ENCODE data around the gene MYOF.

Gene MYOF

GRCh38 chr10:93482145-93482834 is at the start of gene MYOF:
Gene MYOF, minus strand, starts transcription at chr10:93482334. Its CDS starts 140 bp downstream, at chr10:93482194.
- Histone ChIP-seq H3K27me3 (ENCODE audit: control insufficient read depth, insufficient read depth, low read length) (peaks cover 9% of the 10 kb centered on the region; the same call in 1 of the 2 replicates), H3K4me1 (ENCODE audit: control insufficient read depth, insufficient read depth, low read length) (peaks cover 13% of the 10 kb centered on the region), H3K9me3 (ENCODE audit: control insufficient read depth, insufficient read depth, low read depth, low read length) (no peaks in the 10 kb centered on the region), H3K36me3 (ENCODE audit: control insufficient read depth, insufficient read depth, low read length) (no peaks in the 10 kb centered on the region), H3K27ac (ENCODE audit: low read depth, low read length) (no peak within 1 kb of the TSS; the same call in 1 of the 2 replicates), H3K4me3 (ENCODE audit: low read depth, low read length) (peak within 1 kb of the TSS; percentile 77), H3K9ac (ENCODE audit: low read length) (peak within 1 kb of the TSS; percentile 62)

GRCh38 chr10:93518531-93518930 is 36.4 kb upstream of the MYOF start:
- Histone ChIP-seq H3K4me1 (ENCODE audit: control insufficient read depth, insufficient read depth, low read length) (no peaks in the 10 kb centered on the region), H3K27me3 (ENCODE audit: control insufficient read depth, insufficient read depth, low read length) (no peaks in the 10 kb centered on the region), H3K27ac (ENCODE audit: low read depth, low read length) (no peak overlapping the region), H3K36me3 (ENCODE audit: control insufficient read depth, insufficient read depth, low read length) (peaks cover 78% of the 10 kb centered on the region), H3K9me3 (ENCODE audit: control insufficient read depth, insufficient read depth, low read depth, low read length) (peaks cover 21% of the 10 kb centered on the region), H3K4me3 (ENCODE audit: low read depth, low read length) (no peak overlapping the region), H3K9ac (ENCODE audit: low read length) (no peak overlapping the region)

GRCh38 chr10:93516006-93516380 is 33.9 kb upstream of the MYOF start:
- Histone ChIP-seq H3K36me3 (ENCODE audit: control insufficient read depth, insufficient read depth, low read length) (peaks cover 75% of the 10 kb centered on the region), H3K4me1 (ENCODE audit: control insufficient read depth, insufficient read depth, low read length) (no peaks in the 10 kb centered on the region), H3K4me3 (ENCODE audit: low read depth, low read length) (no peak overlapping the region), H3K9ac (ENCODE audit: low read length) (no peak overlapping the region), H3K27ac (ENCODE audit: low read depth, low read length) (no peak overlapping the region), H3K27me3 (ENCODE audit: control insufficient read depth, insufficient read depth, low read length) (no peaks in the 10 kb centered on the region), H3K9me3 (ENCODE audit: control insufficient read depth, insufficient read depth, low read depth, low read length) (peaks cover 15% of the 10 kb centered on the region)

DNA sequence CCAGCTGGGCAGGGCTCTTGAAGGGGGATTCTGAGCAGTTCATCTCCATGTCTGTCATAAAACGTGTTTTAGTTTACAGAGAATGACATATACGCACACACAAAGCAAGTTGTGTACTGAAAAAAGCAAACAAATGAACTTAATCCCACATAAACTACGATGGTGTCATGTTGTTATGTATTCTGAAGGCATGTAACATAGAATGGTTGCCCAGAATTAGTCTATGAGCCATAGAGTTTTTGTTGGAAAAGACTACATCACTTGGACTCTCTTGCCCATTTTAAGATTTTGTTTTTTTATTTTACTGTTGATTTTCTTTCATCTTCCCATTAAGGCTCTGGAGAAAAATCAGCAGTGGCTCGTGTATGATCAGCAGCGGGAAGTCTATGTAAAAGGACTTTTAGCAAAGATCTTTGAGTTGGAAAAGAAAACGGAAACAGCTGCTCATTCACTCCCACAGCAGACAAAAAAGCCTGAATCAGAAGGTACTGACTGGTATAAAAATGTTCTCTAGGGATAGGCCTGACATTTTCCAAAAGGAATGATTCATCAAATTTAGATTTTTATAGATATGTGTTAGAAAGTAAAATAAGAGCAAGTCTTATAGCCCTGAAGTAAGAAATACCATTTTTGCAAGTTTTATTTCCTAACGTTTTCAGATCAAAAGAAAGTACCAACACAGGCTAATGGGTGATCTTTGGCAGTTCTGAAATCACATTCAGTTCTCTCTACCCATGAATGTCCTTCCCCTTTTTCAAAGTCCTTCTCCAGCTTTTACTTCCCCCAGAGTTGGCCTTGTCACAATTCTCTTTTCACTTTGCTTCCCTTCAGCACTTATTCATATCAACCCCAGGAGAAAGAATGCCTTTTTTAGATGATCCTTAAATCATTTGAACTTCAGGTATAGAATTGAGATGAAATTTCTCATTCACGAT is 33.2 kb upstream of the MYOF start:
- Histone ChIP-seq H3K9ac (ENCODE audit: low read length) (no peak overlapping the region), H3K36me3 (ENCODE audit: control insufficient read depth, insufficient read depth, low read length) (peaks cover 72% of the 10 kb centered on the region)

DNA sequence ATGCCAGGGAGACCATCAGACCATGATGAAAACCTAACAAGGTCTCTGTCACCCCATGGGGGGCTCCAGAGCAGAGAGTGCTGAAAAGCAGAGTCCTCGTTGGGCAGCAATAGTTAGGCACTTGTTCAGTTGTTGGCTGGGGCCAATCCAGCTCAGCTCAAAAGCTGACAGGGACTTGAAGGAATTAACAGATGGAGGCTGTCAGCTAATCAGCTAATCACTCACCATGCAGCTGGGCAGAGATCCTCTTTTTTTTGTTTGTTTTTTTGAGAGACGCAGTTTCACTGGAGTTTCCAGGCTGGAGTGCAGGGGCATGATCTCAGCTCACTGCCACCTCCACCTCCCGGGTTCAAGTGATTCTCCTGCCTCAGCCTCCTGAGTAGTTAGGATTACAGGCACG is 32.4 kb upstream of the MYOF start:
- H3K27me3 ChIP-seq (ENCODE audit: control insufficient read depth, insufficient read depth, low read length): no peaks in the 10 kb centered on the region
- H3K4me3 ChIP-seq (ENCODE audit: low read depth, low read length): no peak overlapping the region
- no peaks in the 10 kb centered on the region for H3K4me1 ChIP-seq (ENCODE audit: control insufficient read depth, insufficient read depth, low read length)
- no peak overlapping the region for H3K27ac ChIP-seq (ENCODE audit: low read depth, low read length)
- H3K9me3 ChIP-seq (ENCODE audit: control insufficient read depth, insufficient read depth, low read depth, low read length): peaks cover 7% of the 10 kb centered on the region
- H3K9ac ChIP-seq (ENCODE audit: low read length): no peak overlapping the region
- peaks cover 70% of the 10 kb centered on the region for H3K36me3 ChIP-seq (ENCODE audit: control insufficient read depth, insufficient read depth, low read length)

More for the DNA sequence above, 33.2 kb upstream of the MYOF start:
- no peaks in the 10 kb centered on the region for H3K4me1 ChIP-seq (ENCODE audit: control insufficient read depth, insufficient read depth, low read length)
- no peak overlapping the region for H3K27ac ChIP-seq (ENCODE audit: low read depth, low read length)
- peaks cover 13% of the 10 kb centered on the region for H3K9me3 ChIP-seq (ENCODE audit: control insufficient read depth, insufficient read depth, low read depth, low read length)
- H3K4me3 ChIP-seq (ENCODE audit: low read depth, low read length): no peak overlapping the region
- H3K27me3 ChIP-seq (ENCODE audit: control insufficient read depth, insufficient read depth, low read length): no peaks in the 10 kb centered on the region

- no peak overlapping the region for H3K27ac ChIP-seq (ENCODE audit: low read depth, low read length)
- no peaks in the 10 kb centered on the region for H3K4me1 ChIP-seq (ENCODE audit: control insufficient read depth, insufficient read depth, low read length)
- H3K4me3 ChIP-seq (ENCODE audit: low read depth, low read length): no peak overlapping the region
- H3K27me3 ChIP-seq (ENCODE audit: control insufficient read depth, insufficient read depth, low read length): no peaks in the 10 kb centered on the region
- H3K36me3 ChIP-seq (ENCODE audit: control insufficient read depth, insufficient read depth, low read length): peaks cover 67% of the 10 kb centered on the region
- no peak overlapping the region for H3K9ac ChIP-seq (ENCODE audit: low read length)
- no peaks in the 10 kb centered on the region for H3K9me3 ChIP-seq (ENCODE audit: control insufficient read depth, insufficient read depth, low read depth, low read length)
These were observed 31.0 kb upstream of the MYOF start for GRCh38 chr10:93513091-93513490.

DNA sequence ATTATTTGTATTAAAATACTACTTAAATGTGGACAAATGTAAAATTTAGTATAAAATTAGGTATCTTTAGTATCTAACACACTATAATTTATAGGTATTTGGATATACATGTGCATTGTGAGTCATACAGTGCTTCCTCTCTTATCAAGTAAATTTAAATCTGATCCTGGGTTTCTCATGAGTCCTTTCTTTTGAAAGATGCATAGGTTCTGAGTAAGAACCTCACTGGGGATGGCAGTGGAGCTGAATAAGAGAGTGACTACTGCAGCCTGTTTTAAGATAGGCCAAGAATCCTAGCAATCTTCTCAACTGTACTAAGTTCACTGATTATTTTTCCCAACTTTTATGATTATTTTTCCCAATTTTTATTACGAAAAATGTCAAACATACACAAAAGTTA is 30.4 kb upstream of the MYOF start:
- no peaks in the 10 kb centered on the region for H3K9me3 ChIP-seq (ENCODE audit: control insufficient read depth, insufficient read depth, low read depth, low read length)
- no peaks in the 10 kb centered on the region for H3K4me1 ChIP-seq (ENCODE audit: control insufficient read depth, insufficient read depth, low read length)
- H3K4me3 ChIP-seq (ENCODE audit: low read depth, low read length): no peak overlapping the region
- no peaks in the 10 kb centered on the region for H3K27me3 ChIP-seq (ENCODE audit: control insufficient read depth, insufficient read depth, low read length)
- no peak overlapping the region for H3K9ac ChIP-seq (ENCODE audit: low read length)
- H3K36me3 ChIP-seq (ENCODE audit: control insufficient read depth, insufficient read depth, low read length): peaks cover 66% of the 10 kb centered on the region
- H3K27ac ChIP-seq (ENCODE audit: low read depth, low read length): no peak overlapping the region

- no peaks in the 10 kb centered on the region for H3K4me1 ChIP-seq (ENCODE audit: control insufficient read depth, insufficient read depth, low read length)
- no peak overlapping the region for H3K27ac ChIP-seq (ENCODE audit: low read depth, low read length)
- H3K27me3 ChIP-seq (ENCODE audit: control insufficient read depth, insufficient read depth, low read length): no peaks in the 10 kb centered on the region
- no peak overlapping the region for H3K4me3 ChIP-seq (ENCODE audit: low read depth, low read length)
- peaks cover 56% of the 10 kb centered on the region for H3K36me3 ChIP-seq (ENCODE audit: control insufficient read depth, insufficient read depth, low read length)
- H3K9ac ChIP-seq (ENCODE audit: low read length): no peak overlapping the region
- no peaks in the 10 kb centered on the region for H3K9me3 ChIP-seq (ENCODE audit: control insufficient read depth, insufficient read depth, low read depth, low read length)
These were observed 27.7 kb upstream of the MYOF start for GRCh38 chr10:93509816-93510215.

- H3K9me3 ChIP-seq (ENCODE audit: control insufficient read depth, insufficient read depth, low read depth, low read length): no peaks in the 10 kb centered on the region
- H3K27me3 ChIP-seq (ENCODE audit: control insufficient read depth, insufficient read depth, low read length): no peaks in the 10 kb centered on the region
- H3K4me1 ChIP-seq (ENCODE audit: control insufficient read depth, insufficient read depth, low read length): no peaks in the 10 kb centered on the region
- H3K36me3 ChIP-seq (ENCODE audit: control insufficient read depth, insufficient read depth, low read length): peaks cover 70% of the 10 kb centered on the region
- H3K27ac ChIP-seq (ENCODE audit: low read depth, low read length): no peak overlapping the region
- no peak overlapping the region for H3K4me3 ChIP-seq (ENCODE audit: low read depth, low read length)
- no peak overlapping the region for H3K9ac ChIP-seq (ENCODE audit: low read length)
These were observed 22.9 kb upstream of the MYOF start for GRCh38 chr10:93505075-93505474.

DNA sequence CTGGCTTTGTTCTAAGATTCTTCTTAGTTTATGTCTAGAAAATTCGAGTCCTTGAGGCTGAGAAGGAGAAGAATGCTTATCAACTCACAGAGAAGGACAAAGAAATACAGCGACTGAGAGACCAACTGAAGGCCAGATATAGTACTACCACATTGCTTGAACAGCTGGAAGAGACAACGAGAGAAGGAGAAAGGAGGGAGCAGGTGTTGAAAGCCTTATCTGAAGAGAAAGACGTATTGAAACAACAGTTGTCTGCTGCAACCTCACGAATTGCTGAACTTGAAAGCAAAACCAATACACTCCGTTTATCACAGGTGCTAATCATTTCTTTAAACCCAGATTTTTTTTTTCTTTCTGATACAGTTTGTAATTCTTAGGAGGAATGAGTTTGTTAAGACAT is 20.9 kb upstream of the MYOF start:
- Histone ChIP-seq H3K27me3 (ENCODE audit: control insufficient read depth, insufficient read depth, low read length) (no peaks in the 10 kb centered on the region), H3K36me3 (ENCODE audit: control insufficient read depth, insufficient read depth, low read length) (peaks cover 56% of the 10 kb centered on the region), H3K4me1 (ENCODE audit: control insufficient read depth, insufficient read depth, low read length) (peaks cover 5% of the 10 kb centered on the region; the same call in 1 of the 2 replicates), H3K9ac (ENCODE audit: low read length) (no peak overlapping the region), H3K27ac (ENCODE audit: low read depth, low read length) (no peak overlapping the region), H3K4me3 (ENCODE audit: low read depth, low read length) (no peak overlapping the region), H3K9me3 (ENCODE audit: control insufficient read depth, insufficient read depth, low read depth, low read length) (no peaks in the 10 kb centered on the region)

DNA sequence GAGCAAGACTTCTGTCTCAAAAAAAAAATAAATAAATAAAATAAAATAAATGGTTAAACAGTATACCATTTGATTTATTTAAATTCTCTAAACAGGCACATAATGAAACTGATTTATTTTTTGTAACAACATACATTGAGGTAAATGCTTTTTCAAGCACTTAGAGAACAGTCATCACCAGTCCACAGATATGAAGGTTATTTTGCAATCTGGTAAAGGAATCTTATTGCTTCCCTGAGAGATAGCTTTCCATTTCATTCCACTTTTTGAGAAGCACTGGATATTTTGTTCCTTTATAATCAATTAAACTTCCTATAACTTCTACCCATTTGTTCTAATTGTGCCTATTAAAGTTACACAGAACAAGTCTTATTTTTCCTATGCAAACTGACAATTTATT is 19.5 kb upstream of the MYOF start:
- Histone ChIP-seq H3K36me3 (ENCODE audit: control insufficient read depth, insufficient read depth, low read length) (peaks cover 43% of the 10 kb centered on the region), H3K4me1 (ENCODE audit: control insufficient read depth, insufficient read depth, low read length) (peaks cover 6% of the 10 kb centered on the region; the same call in 1 of the 2 replicates), H3K9ac (ENCODE audit: low read length) (no peak overlapping the region), H3K9me3 (ENCODE audit: control insufficient read depth, insufficient read depth, low read depth, low read length) (no peaks in the 10 kb centered on the region), H3K4me3 (ENCODE audit: low read depth, low read length) (no peak overlapping the region), H3K27ac (ENCODE audit: low read depth, low read length) (no peak overlapping the region), H3K27me3 (ENCODE audit: control insufficient read depth, insufficient read depth, low read length) (no peaks in the 10 kb centered on the region)
